ENCODE data around the gene NDUFB7. TPM values are rescaled to one million over a fixed set of nuclear protein-coding genes. Genes with fewer than 3 reads are reported as not detected.
A peak's percentile ranks its signal among the peaks of the same experiment; 100 is the strongest.

Gene NDUFB7
- 122 to 267 TPM (median 146 TPM) in 3 replicates for polyA plus RNA-seq
- polyA plus RNA-seq (2011; ENCODE audit: low read depth), result 11.5 TPM
- polyA plus RNA-seq (2011; cell fraction: cytosol; rRNA removed), result 64.3 and 214 TPM in 2 replicates
- polyA plus RNA-seq (2011; cell fraction: nucleus; rRNA removed), result 66.4 and 86.8 TPM in 2 replicates
- polyA plus RNA-seq (2012; ENCODE audit: low replicate concordance), result 78.6 and 223 TPM in 2 replicates
- 32.3 to 63.9 TPM (median 48.2 TPM) in 3 replicates for polyA minus RNA-seq
- polyA minus RNA-seq (2011; cell fraction: cytosol; rRNA and poly(A)+ RNA removed), result 301 TPM
- polyA minus RNA-seq (2011; cell fraction: nucleus; rRNA and poly(A)+ RNA removed), result 26.2 and 37.7 TPM in 2 replicates

DNA sequence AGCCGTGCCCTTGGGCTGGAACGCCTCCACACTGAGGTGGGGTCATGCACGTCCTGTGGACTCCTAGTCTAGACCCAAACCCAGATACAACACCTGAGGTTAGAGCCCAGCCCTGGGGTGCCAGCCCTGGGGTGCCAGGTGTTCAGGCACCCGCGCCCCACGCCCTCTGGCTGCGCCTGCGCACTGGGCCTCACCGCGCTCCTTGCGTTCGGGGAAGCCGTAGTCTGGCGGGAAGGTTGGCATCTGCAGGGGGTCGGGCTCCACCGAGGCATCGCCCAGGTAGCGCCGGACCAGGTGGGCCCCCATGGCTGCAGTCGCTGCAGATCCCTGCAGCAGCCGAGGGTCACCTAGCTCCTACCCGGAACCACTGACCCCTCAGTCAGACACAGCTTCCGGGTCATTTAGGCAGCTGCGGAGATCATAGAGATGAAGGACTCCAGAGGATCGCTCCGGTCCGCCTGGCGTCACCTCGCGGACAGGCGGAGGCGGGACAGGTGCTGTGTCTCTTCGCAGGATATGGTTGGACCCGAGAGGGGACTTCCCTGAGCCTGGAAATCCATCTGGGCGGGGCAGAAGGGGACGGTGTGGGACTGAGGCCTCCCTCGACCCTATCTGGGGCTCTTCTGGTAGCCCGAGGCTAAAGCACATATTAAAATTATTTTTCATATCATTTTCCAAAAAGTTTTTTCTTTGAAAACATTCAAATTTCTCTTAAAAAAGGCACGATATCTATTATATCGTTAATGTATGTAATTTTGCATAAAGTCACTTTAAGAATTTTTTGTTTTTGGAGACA is at the start of gene NDUFB7:
TSS of gene NDUFB7 (minus strand) at position 372 of the 796 bp plus-strand sequence. CDS start at position 306, 66 bp downstream.
- H3K4me3 ChIP-seq (ENCODE audit: control insufficient read depth in 2 of 3, extremely low read depth in 1 of 3, insufficient read depth in 2 of 3, low read depth in 1 of 3, low read length in 3 of 3), result peak within 1 kb of the TSS; percentile 98 to 100 (median 99)
- H3K4me2 ChIP-seq (ENCODE audit: control insufficient read depth, extremely low read depth, insufficient read depth, low read depth, low read length), result peak within 1 kb of the TSS; percentile 97
- H3K9me3 ChIP-seq (ENCODE audit: control insufficient read depth, low read depth, low read length), result no peaks in the 10 kb centered on the region
- H2AFZ ChIP-seq (ENCODE audit: control insufficient read depth, low read length), result peak within 1 kb of the TSS; percentile 97
- H3K27me3 ChIP-seq (ENCODE audit: control insufficient read depth, extremely low read depth, insufficient read depth, low read length), result no peaks in the 10 kb centered on the region
- DNase-seq (ENCODE audit: low read depth, low spot score), result peak; percentile 63
- dilution Hi-C loops (cut with MboI; ENCODE audit: extremely low pct_ligation_motif_present, low sequenced_read_pairs), result no loop called here
- peak; percentile 49 for FAIRE-seq
- H3K9me1 ChIP-seq (ENCODE audit: control insufficient read depth, extremely low read depth, insufficient read depth, low read length), result no peaks in the 10 kb centered on the region
- H3K36me3 ChIP-seq (ENCODE audit: control insufficient read depth in 2 of 2, extremely low read depth in 1 of 2, insufficient read depth in 2 of 2, low read length in 2 of 2), result peaks cover 2 to 4% of the 10 kb centered on the region in 2 experiments
- H3K27ac ChIP-seq (ENCODE audit: control insufficient read depth, insufficient read depth, low read length), result peak within 1 kb of the TSS; percentile 78
- TF ChIP-seq EZH2 (IDR thresholded peaks at IDR 0.05; ENCODE audit: low read length), result no peak
- TF ChIP-seq, protein P1, sequence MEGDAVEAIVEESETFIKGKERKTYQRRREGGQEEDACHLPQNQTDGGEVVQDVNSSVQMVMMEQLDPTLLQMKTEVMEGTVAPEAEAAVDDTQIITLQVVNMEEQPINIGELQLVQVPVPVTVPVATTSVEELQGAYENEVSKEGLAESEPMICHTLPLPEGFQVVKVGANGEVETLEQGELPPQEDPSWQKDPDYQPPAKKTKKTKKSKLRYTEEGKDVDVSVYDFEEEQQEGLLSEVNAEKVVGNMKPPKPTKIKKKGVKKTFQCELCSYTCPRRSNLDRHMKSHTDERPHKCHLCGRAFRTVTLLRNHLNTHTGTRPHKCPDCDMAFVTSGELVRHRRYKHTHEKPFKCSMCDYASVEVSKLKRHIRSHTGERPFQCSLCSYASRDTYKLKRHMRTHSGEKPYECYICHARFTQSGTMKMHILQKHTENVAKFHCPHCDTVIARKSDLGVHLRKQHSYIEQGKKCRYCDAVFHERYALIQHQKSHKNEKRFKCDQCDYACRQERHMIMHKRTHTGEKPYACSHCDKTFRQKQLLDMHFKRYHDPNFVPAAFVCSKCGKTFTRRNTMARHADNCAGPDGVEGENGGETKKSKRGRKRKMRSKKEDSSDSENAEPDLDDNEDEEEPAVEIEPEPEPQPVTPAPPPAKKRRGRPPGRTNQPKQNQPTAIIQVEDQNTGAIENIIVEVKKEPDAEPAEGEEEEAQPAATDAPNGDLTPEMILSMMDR (optimal IDR thresholded peaks at IDR 0.05 in 1 of 3, IDR thresholded peaks at IDR 0.05 in 1 of 3, conservative IDR thresholded peaks at IDR 0.05 in 1 of 3; ENCODE audit: extremely low read depth in 1 of 3, insufficient read depth in 2 of 3, low read length in 3 of 3), result peak; percentile 79 to 97 (median 88)
- H3K4me1 ChIP-seq (ENCODE audit: control insufficient read depth, extremely low read depth, insufficient read depth, low read length), result peaks cover 12% of the 10 kb centered on the region
- H3K9ac ChIP-seq (ENCODE audit: control insufficient read depth, extremely low read depth, insufficient read depth, low read length), result peak within 1 kb of the TSS; percentile 96
- H3K79me2 ChIP-seq (ENCODE audit: control insufficient read depth, insufficient read depth, low read length), result peaks cover 37% of the 10 kb centered on the region
- no peaks in the 10 kb centered on the region for H4K20me1 ChIP-seq (ENCODE audit: control insufficient read depth, extremely low read depth, insufficient read depth, low read length)

DNA sequence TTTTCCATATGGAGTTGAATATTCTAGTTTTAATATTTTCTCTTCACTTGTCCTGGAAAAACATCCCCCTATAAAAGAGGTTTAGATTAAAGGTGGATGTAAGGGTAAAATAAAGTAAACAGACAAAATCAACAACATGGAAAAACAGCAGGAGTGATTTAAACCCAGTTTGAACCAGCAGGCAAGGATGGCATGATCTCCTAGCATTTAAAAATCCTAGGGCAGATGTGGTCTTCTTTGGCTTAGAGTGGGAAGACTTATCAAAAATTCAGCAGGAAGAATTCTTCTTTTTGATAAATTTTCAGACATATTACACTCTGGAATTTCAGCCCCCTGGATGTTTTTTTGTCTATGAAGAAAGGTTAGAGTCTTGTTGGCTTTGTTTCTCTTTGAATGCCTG is 47.5 kb upstream of the NDUFB7 start:
- DNase-seq (ENCODE audit: low read depth, low spot score) (no peak), FAIRE-seq (no peak)
- H3K27ac ChIP-seq (ENCODE audit: control insufficient read depth, insufficient read depth, low read length), result no peak overlapping the region
- H3K79me2 ChIP-seq (ENCODE audit: control insufficient read depth, insufficient read depth, low read length), result no peaks in the 10 kb centered on the region
- peaks cover 1% of the 10 kb centered on the region for H3K9me3 ChIP-seq (ENCODE audit: control insufficient read depth, low read depth, low read length)
- no peak overlapping the region for H3K4me2 ChIP-seq (ENCODE audit: control insufficient read depth, extremely low read depth, insufficient read depth, low read depth, low read length)
- no peak overlapping the region for H2AFZ ChIP-seq (ENCODE audit: control insufficient read depth, low read length)
- no peak overlapping the region for H3K4me3 ChIP-seq (ENCODE audit: control insufficient read depth in 2 of 3, extremely low read depth in 1 of 3, insufficient read depth in 2 of 3, low read depth in 1 of 3, low read length in 3 of 3)
- H4K20me1 ChIP-seq (ENCODE audit: control insufficient read depth, extremely low read depth, insufficient read depth, low read length), result no peaks in the 10 kb centered on the region
- H3K4me1 ChIP-seq (ENCODE audit: control insufficient read depth, extremely low read depth, insufficient read depth, low read length), result no peaks in the 10 kb centered on the region
- H3K27me3 ChIP-seq (ENCODE audit: control insufficient read depth, extremely low read depth, insufficient read depth, low read length), result no peaks in the 10 kb centered on the region
- H3K9ac ChIP-seq (ENCODE audit: control insufficient read depth, extremely low read depth, insufficient read depth, low read length), result no peak overlapping the region
- no peak for TF ChIP-seq EZH2 (IDR thresholded peaks at IDR 0.05; ENCODE audit: low read length)
- TF ChIP-seq, protein P1 (optimal IDR thresholded peaks at IDR 0.05 in 1 of 3, IDR thresholded peaks at IDR 0.05 in 1 of 3, conservative IDR thresholded peaks at IDR 0.05 in 1 of 3; ENCODE audit: extremely low read depth in 1 of 3, insufficient read depth in 2 of 3, low read length in 3 of 3), result no peak
- H3K9me1 ChIP-seq (ENCODE audit: control insufficient read depth, extremely low read depth, insufficient read depth, low read length), result no peaks in the 10 kb centered on the region
- no peaks in the 10 kb centered on the region for H3K36me3 ChIP-seq (ENCODE audit: control insufficient read depth in 2 of 2, extremely low read depth in 1 of 2, insufficient read depth in 2 of 2, low read length in 2 of 2)
- dilution Hi-C loops (cut with MboI; ENCODE audit: extremely low pct_ligation_motif_present, low sequenced_read_pairs), result no loop called here

All from keratinocyte (primary cell).